ENCODE results near the gene TMEM11. TPM values are rescaled to one million over a fixed set of nuclear protein-coding genes. Genes with fewer than 3 reads are reported as not detected.

The TMEM11 gene
- total RNA-seq, 1 experiment from 2014 or later = 26.1 TPM

GRCh38 chr17:21162394-21162775 lies 51.6 kb downstream of the TMEM11 start:
- DNase-seq (ENCODE audit: low read depth) = no peak

GRCh38 chr17:21161498-21162393 lies 52.2 kb downstream of the TMEM11 start:
- no peak for DNase-seq (ENCODE audit: low read depth)

GRCh38 chr17:21160401-21160800 lies 53.6 kb downstream of the TMEM11 start:
- no peak for DNase-seq (ENCODE audit: low read depth)

- DNase-seq (ENCODE audit: low read depth) = no peak
Measured at GRCh38 chr17:21157586-21158370, 56.2 kb downstream of the TMEM11 start.

- DNase-seq (ENCODE audit: low read depth) = no peak
Measured at GRCh38 chr17:21152731-21153130, 61.2 kb downstream of the TMEM11 start.

- DNase-seq (ENCODE audit: low read depth) = no peak
Measured at GRCh38 chr17:21149621-21150020, 64.3 kb downstream of the TMEM11 start.

Other genes with a start within 250 kb of the TMEM11 start
- 133 and 152 TPM in 2 replicates for gene USP22, start 171.2 kb downstream of the TMEM11 start, total RNA-seq (2014; rRNA removed; shearing (Covaris generic))
- gene DHRS7B, start 87.2 kb downstream of the TMEM11 start, total RNA-seq (2014; rRNA removed; shearing (Covaris generic)) = 15.9 and 16.3 TPM in 2 replicates
- 0.72 and 0.88 TPM in 2 replicates for gene NATD1, start 39.2 kb upstream of the TMEM11 start, total RNA-seq (2014; rRNA removed; shearing (Covaris generic))
- 7.1 and 13.0 TPM in 2 replicates for gene MAP2K3, start 70.5 kb upstream of the TMEM11 start, total RNA-seq (2014; rRNA removed; shearing (Covaris generic))
- 0.10 TPM in 1 of 2 replicates, not detected in the other for gene KCNJ12, start 162.2 kb upstream of the TMEM11 start, total RNA-seq (2014; rRNA removed; shearing (Covaris generic))